AG04450 (cell line): Measurements from ENCODE around the gene TRAK2. TPM values are rescaled to one million over a fixed set of nuclear protein-coding genes. Genes with fewer than 3 reads are reported as not detected.

Source experiments
- CTCF ChIA-PET: fragments of 300-600, 350-600 bp; formaldehyde crosslinking; extraction: SDS; loops from one replicate; lab custom pipeline; 2022; ENCODE audit warnings: antibody characterized with exemption, inconsistent platforms; lab: Charles Lee
- POLR2A ChIA-PET: fragments of 350-600 bp; formaldehyde crosslinking; extraction: SDS; loops from one replicate; lab custom pipeline; 2021; ENCODE audit warnings: antibody characterized with exemption, inconsistent platforms; lab: Yijun Ruan, JAX
- DNase-seq: peaks from one replicate; pipeline ENCODE4 v3.0.0-alpha.2; 2011; ENCODE audit warnings: low read depth, low spot score
- H3K27ac ChIP-seq: one replicate; pipeline ENCODE4 v1.5.1; 2012; ENCODE audit warnings: low read depth, low read length, control low read depth
- H3K27me3 ChIP-seq: one replicate; pipeline ENCODE4 v1.6.0; 2012; ENCODE audit warnings: low read length; ENCODE audit not compliant: control insufficient read depth, insufficient read depth
- H3K4me3 ChIP-seq: 2 replicates; pipeline ENCODE4 v1.5.1; 2011; ENCODE audit warnings: mild to moderate bottlenecking, low read depth, low read length, control low read depth
- H3K9me3 ChIP-seq: 2 replicates; pipeline ENCODE4 v1.5.1; 2012; ENCODE audit warnings: low read length; ENCODE audit not compliant: control insufficient read depth, insufficient read depth
- CTCF ChIP-seq: IDR thresholded peaks from 2 replicates; pipeline ENCODE4 v1.5.1; 2011; ENCODE audit warnings: low read depth, low read length, control low read depth, inconsistent platforms
- polyA plus RNA-seq: library from polyadenylated mRNA; depleted of rRNA; stranded (reverse); fragments of >200 nt; gene quantifications from 2 replicates; pipeline ENCODE4 v1.2.3, GENCODE V29; 2011; rRNA removed
- small RNA-seq: library from RNA; depleted of rRNA; stranded (forward); fragments of <200 nt; gene quantifications from one replicate; pipeline ENCODE3, GENCODE V24; 2012; ENCODE audit warnings: low read depth; ENCODE audit not compliant: insufficient read length

Gene TRAK2
- polyA plus RNA-seq, 1 experiment: 38.4 TPM

DNA sequence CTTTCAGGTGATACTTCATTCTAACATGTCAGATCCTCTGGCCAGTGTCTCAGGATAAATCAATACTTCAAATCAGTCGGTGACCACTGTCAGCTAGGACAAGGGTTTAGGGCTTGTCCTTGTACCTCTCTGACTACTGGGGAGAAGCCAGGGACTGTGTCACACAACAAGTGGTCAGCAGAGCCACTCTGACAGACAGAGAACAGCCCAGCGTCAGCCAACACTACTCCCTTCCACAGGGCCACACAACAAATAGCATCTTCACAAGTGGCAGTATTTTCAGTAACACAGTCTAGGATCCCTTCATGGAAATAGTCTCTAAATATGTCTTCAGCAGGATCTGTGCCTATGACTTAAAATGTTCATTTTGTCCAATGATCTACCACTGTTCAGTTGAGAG lies 108.3 kb downstream of the TRAK2 start:
- CTCF ChIA-PET: no interaction called here
- Histone ChIP-seq H3K4me3 (no peak overlapping the region), H3K9me3 (no peaks in the 10 kb centered on the region), H3K27me3 (no peaks in the 10 kb centered on the region), H3K27ac (no peak overlapping the region)
- TF ChIP-seq CTCF: no peak
- POLR2A ChIA-PET: no interaction called here
- DNase-seq: no peak

DNA sequence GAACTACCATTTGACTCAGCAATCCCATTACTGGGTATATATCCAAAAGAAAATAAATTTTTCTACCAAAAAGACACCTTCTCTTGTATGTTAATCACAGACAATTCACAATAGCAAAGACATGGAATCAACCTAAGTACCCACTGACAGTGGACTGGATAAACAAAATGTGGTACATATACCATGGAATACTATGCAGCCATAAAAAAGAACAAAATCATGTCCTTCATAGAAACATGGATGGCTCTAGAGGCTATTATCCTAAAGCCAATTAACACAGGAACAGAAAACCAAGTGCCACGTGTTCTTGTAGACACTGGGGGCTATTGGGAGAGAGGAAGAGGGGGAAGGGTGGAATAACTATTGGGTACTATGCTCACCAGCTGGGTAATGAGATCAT lies 121.8 kb downstream of the TRAK2 start:
- TF ChIP-seq CTCF: no peak
- Histone ChIP-seq H3K9me3 (no peaks in the 10 kb centered on the region), H3K4me3 (no peak overlapping the region), H3K27ac (no peak overlapping the region), H3K27me3 (no peaks in the 10 kb centered on the region)
- DNase-seq: no peak
- POLR2A ChIA-PET: no interaction called here
- CTCF ChIA-PET: no interaction called here

GRCh38 chr2:201327678-201328077 lies 123.6 kb downstream of the TRAK2 start:
- Histone ChIP-seq H3K9me3 (no peaks in the 10 kb centered on the region), H3K4me3 (no peak overlapping the region), H3K27me3 (no peaks in the 10 kb centered on the region), H3K27ac (no peak overlapping the region)
- ChIA-PET POLR2A (no interaction called here), CTCF (no interaction called here)
- DNase-seq: no peak
- no peak for TF ChIP-seq CTCF

Small RNAs within 50 kb of the gene (small RNA-seq; reads per million reads assigned to genes)
- gene RF00019: not detected

Other genes with a start within 250 kb of the TRAK2 start
- 17.4 and 20.8 TPM in 2 replicates for gene CASP8, start 190.9 kb downstream of the TRAK2 start, polyA plus RNA-seq
- gene FLACC1, start 94.1 kb downstream of the TRAK2 start, polyA plus RNA-seq: 0.58 and 1.1 TPM in 2 replicates
- gene STRADB, start 282 bp upstream of the TRAK2 start, polyA plus RNA-seq: 29.8 and 34.7 TPM in 2 replicates
- gene TMEM237, start 192.0 kb upstream of the TRAK2 start, polyA plus RNA-seq: 45.0 and 51.5 TPM in 2 replicates
- 8.6 and 9.1 TPM in 2 replicates for gene MPP4, start 247.2 kb upstream of the TRAK2 start, polyA plus RNA-seq